Caco-2 (cell line): ENCODE results near the gene B4GALNT4. TPM values are rescaled to one million over a fixed set of nuclear protein-coding genes. Genes with fewer than 3 reads are reported as not detected.

Source experiments
- BruUV-seq: library from RNA; stranded (reverse); fragments of 400-500 nt; replicated peaks from 2 replicates; lab custom pipeline; 2021; lab: Mats Ljungman, UMichigan
- CTCF ChIA-PET: fragments of 300-600 bp; sonication (Branson Sonifier 250); formaldehyde crosslinking; loops from one replicate; lab custom pipeline; 2022; ENCODE audit warnings: antibody characterized with exemption; lab: Charles Lee
- POLR2A ChIA-PET: fragments of 300-600 bp; sonication (Branson Sonifier 250); formaldehyde crosslinking; loops from one replicate; lab custom pipeline; 2022; ENCODE audit warnings: antibody characterized with exemption; lab: Charles Lee
- DNase-seq, 2 experiments: peaks; one replicate each; pipeline versions ENCODE4 v3.0.0 to v3.0.0-alpha.2; 2020 to 2022
- H3K27me3 ChIP-seq: replicated peaks from 2 replicates; pipeline ENCODE4 v1.6.0; 2011; ENCODE audit warnings: low read length; ENCODE audit not compliant: control insufficient read depth, insufficient read depth
- H3K36me3 ChIP-seq: 2 replicates; pipeline ENCODE4 v1.5.1; 2011; ENCODE audit warnings: low read length; ENCODE audit not compliant: control insufficient read depth, insufficient read depth
- H3K4me1 ChIP-seq: fragments of 250-450 bp; sonication (Bioruptor Pico); 2 replicates; pipeline ENCODE4 v1.5.1; 2020; ENCODE audit warnings: mild to moderate bottlenecking
- H3K4me3 ChIP-seq: 2 replicates; pipeline ENCODE4 v1.5.1; 2011; ENCODE audit warnings: low read depth, mild to moderate bottlenecking, control low read depth, low read length
- H3K9me3 ChIP-seq: fragments of 250-450 bp; sonication (Bioruptor Pico); 2 replicates; pipeline ENCODE4 v1.5.1; 2020; ENCODE audit warnings: mild to moderate bottlenecking, moderate library complexity
- H3K27ac Mint-ChIP-seq: one replicate; pipeline ENCODE4 v1.8.0; 2022; ENCODE audit warnings: mixed read lengths; ENCODE audit not compliant: unreplicated experiment
- H3K27me3 Mint-ChIP-seq: one replicate; pipeline ENCODE4 v1.8.0; 2022; ENCODE audit warnings: mixed read lengths; ENCODE audit not compliant: insufficient read depth, unreplicated experiment
- H3K36me3 Mint-ChIP-seq: one replicate; pipeline ENCODE4 v1.8.0; 2022; ENCODE audit warnings: mild to moderate bottlenecking, mixed read lengths; ENCODE audit not compliant: insufficient read depth, unreplicated experiment
- H3K4me1 Mint-ChIP-seq: one replicate; pipeline ENCODE4 v1.8.0; 2022; ENCODE audit warnings: low read depth, mixed read lengths; ENCODE audit not compliant: unreplicated experiment
- H3K4me3 Mint-ChIP-seq: one replicate; pipeline ENCODE4 v1.8.0; 2022; ENCODE audit warnings: mild to moderate bottlenecking, moderate library complexity, mixed read lengths; ENCODE audit not compliant: unreplicated experiment
- H3K9me3 Mint-ChIP-seq: one replicate; pipeline ENCODE4 v1.8.0; 2022; ENCODE audit warnings: mixed read lengths; ENCODE audit not compliant: unreplicated experiment
- intact Hi-C: fragments of 100-400 bp; cut with micrococcal nuclease; formaldehyde crosslinking; loops from one replicate; pipeline ENCODE4 v1.10.0; 2022; ENCODE audit not compliant: unreplicated experiment
- total RNA-seq: library from RNA; stranded (reverse); gene quantifications from 2 replicates; pipeline ENCODE4 v1.2.3, GENCODE V29; 2022
- TF ChIP-seq, protein P1 (sequence below), 2 experiments: fragments of 200-600 bp in 1 of 2; IDR thresholded peaks; 1 replicate in 1 of 2; 2 replicates in 1 of 2; pipeline versions ENCODE4 v1.5.1 to v1.8.0; 2011 to 2022; ENCODE audit warnings: antibody characterized with exemption in 1 of 2, control low read depth in 1 of 2, inconsistent platforms in 1 of 2, low read depth in 1 of 2, low read length in 1 of 2, mild to moderate bottlenecking in 1 of 2, moderate library complexity in 1 of 2; ENCODE audit not compliant: insufficient read depth in 1 of 2, severe bottlenecking in 1 of 2, unreplicated experiment in 1 of 2

The B4GALNT4 gene
- total RNA-seq, 1 experiment from 2014 or later, result 35.6 TPM

DNA sequence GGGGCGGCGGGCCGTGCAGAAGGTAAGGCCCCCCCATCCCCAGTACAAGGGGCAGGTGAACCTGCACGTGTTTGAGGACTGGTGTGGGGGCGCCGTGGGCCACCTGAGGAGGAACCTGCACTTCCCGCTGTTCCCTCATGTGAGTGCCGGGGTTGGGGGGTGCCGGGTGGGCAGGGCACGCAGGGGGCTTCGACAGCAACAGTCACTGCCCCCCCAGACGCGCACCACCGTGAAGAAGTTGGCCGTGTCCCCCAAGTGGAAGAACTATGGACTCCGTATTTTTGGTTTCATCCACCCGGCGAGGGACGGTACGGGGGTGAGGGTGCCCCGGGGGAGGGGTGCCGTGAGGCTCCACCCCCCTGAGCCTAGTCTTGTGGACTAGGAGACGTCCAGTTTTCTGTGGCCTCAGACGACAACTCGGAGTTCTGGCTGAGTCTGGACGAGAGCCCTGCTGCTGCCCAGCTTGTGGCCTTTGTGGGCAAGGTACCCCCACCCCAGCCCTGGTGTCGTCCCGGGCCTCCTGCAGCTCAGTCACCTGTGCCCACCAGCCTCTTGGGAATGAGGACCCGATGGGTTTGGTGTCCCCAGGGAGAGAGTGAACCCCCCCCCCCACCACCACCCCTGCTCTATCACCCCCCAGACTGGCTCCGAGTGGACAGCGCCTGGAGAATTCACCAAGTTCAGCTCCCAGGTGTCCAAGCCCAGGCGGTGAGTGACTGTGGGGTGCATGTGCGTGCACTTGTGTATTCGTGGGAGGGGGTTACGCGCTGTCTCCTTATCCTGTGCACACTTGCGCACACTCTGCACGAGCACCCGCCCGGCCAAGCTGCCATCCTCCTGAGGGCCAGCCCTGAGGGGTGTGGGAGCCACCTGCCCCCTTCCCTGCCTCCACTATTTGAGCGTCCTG lies 3.8 kb downstream of the B4GALNT4 start:
- H3K27ac Mint-ChIP-seq, result no peak overlapping the region
- POLR2A ChIA-PET, result no interaction called here
- Histone ChIP-seq H3K36me3 (no peaks in the 10 kb centered on the region; the same call in none of the 2 replicates), H3K9me3 (no peaks in the 10 kb centered on the region), H3K27me3 (no peaks in the 10 kb centered on the region), H3K4me1 (peaks cover 25% of the 10 kb centered on the region), H3K4me3 (no peak overlapping the region)
- peaks cover 2% of the 10 kb centered on the region for H3K27me3 Mint-ChIP-seq
- no TSS peak for BruUV-seq
- H3K36me3 Mint-ChIP-seq, result peaks cover 24% of the 10 kb centered on the region
- H3K4me1 Mint-ChIP-seq, result peaks cover 15% of the 10 kb centered on the region
- no peaks in the 10 kb centered on the region for H3K9me3 Mint-ChIP-seq
- no peak overlapping the region for H3K4me3 Mint-ChIP-seq
- TF ChIP-seq, protein P1, sequence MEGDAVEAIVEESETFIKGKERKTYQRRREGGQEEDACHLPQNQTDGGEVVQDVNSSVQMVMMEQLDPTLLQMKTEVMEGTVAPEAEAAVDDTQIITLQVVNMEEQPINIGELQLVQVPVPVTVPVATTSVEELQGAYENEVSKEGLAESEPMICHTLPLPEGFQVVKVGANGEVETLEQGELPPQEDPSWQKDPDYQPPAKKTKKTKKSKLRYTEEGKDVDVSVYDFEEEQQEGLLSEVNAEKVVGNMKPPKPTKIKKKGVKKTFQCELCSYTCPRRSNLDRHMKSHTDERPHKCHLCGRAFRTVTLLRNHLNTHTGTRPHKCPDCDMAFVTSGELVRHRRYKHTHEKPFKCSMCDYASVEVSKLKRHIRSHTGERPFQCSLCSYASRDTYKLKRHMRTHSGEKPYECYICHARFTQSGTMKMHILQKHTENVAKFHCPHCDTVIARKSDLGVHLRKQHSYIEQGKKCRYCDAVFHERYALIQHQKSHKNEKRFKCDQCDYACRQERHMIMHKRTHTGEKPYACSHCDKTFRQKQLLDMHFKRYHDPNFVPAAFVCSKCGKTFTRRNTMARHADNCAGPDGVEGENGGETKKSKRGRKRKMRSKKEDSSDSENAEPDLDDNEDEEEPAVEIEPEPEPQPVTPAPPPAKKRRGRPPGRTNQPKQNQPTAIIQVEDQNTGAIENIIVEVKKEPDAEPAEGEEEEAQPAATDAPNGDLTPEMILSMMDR (IDR thresholded peaks at IDR 0.05; ENCODE audit: insufficient read depth in 1 of 2, low read depth in 1 of 2, low read length in 1 of 2, severe bottlenecking in 1 of 2, unreplicated experiment in 1 of 2), result no peak
- DNase-seq, result no peak
- CTCF ChIA-PET, result no interaction called here
- intact Hi-C loops, result no loop called here

DNA sequence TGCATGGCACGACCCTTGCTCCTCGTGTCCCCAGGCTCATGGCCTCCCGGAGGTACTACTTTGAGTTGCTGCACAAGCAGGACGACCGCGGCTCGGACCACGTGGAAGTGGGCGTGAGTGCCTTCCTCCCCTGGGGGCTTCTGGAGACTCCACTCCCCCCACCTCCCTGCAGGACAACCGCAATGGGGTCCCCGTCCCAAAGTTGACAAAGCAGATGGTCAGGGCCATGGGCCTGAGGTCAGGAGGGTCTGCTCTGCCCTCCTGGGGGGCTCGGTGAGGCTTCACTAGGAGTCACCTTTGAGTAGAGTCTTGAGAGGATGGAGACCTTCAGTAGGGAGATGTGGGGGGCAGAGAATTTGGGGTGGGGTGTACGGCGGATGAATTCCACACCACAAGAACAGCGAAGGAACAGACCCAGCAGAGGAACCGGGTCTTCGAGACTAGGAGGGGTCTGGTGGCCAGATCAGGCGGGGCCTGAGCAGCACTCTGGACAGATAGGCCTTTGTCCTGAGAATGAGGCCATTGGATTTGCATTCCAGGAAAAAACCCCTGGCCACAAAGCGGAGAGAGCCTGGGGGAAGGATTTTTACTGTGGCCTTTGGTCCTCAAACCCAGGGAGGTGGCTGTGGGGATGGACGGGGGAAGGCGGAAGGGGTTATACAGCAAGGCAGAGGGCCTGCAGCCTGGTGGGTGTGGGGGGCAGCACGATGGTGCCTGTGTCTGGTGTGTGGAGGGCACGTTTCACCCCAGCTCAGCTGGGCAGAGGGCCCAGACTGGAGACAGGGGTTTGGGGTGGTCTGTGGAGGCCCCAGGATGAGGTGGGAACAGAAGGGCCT lies 4.6 kb downstream of the B4GALNT4 start:
- POLR2A ChIA-PET, result no interaction called here
- peak; percentile 38 to 66 for DNase-seq
- intact Hi-C loops, result no loop called here
- H3K27me3 Mint-ChIP-seq, result no peaks in the 10 kb centered on the region
- H3K27ac Mint-ChIP-seq, result peak overlapping the region; percentile 58
- H3K9me3 Mint-ChIP-seq, result no peaks in the 10 kb centered on the region
- BruUV-seq, result no TSS peak
- TF ChIP-seq, protein P1 (IDR thresholded peaks at IDR 0.05; ENCODE audit: insufficient read depth in 1 of 2, low read depth in 1 of 2, low read length in 1 of 2, severe bottlenecking in 1 of 2, unreplicated experiment in 1 of 2), result no peak
- peaks cover 18% of the 10 kb centered on the region for H3K4me1 ChIP-seq
- H3K4me3 Mint-ChIP-seq, result peak overlapping the region; percentile 28
- H3K36me3 ChIP-seq, result no peaks in the 10 kb centered on the region; the same call in none of the 2 replicates
- no peaks in the 10 kb centered on the region for H3K9me3 ChIP-seq
- H3K4me1 Mint-ChIP-seq, result peaks cover 8% of the 10 kb centered on the region
- no peaks in the 10 kb centered on the region for H3K27me3 ChIP-seq
- CTCF ChIA-PET, result no interaction called here
- peaks cover 20% of the 10 kb centered on the region for H3K36me3 Mint-ChIP-seq
- no peak overlapping the region for H3K4me3 ChIP-seq
